HL-60/S4 (cell line): ENCODE measurements around the gene CLN3.
"Not testable (repeated sequence)": the region's sequence is repeated elsewhere in the genome, so short reads cannot be mapped to it uniquely, and the experiment has no call there.

Source experiments
- in situ Hi-C: fragments of 300-500 bp; cut with MboI; formaldehyde crosslinking; loops from 2 replicates; pipeline ENCODE4 v1.14.3; 2022; ENCODE audit warnings: low sequenced_read_pairs

Gene CLN3

DNA sequence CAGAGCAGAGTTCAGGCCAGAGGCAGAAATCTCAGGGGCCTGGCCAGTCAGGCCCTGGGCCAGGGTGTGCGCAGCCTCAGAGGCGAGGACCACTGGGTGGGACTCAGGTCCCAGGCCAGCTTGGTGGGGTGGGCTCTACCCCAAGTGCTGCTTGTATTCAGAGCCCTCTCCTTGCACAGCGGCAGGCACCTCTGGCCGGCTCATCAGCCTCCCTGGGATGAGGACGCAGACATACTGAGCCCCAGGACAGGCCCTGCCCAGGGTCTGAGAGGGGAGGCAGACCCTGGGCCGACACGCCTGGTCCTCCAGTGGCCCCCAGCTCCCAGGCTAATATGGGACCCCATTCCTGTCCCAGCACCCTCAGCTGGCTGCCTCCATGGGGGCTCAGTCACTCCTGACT is 22.4 kb upstream of the CLN3 start:
- in situ Hi-C loops = no loop called here

DNA sequence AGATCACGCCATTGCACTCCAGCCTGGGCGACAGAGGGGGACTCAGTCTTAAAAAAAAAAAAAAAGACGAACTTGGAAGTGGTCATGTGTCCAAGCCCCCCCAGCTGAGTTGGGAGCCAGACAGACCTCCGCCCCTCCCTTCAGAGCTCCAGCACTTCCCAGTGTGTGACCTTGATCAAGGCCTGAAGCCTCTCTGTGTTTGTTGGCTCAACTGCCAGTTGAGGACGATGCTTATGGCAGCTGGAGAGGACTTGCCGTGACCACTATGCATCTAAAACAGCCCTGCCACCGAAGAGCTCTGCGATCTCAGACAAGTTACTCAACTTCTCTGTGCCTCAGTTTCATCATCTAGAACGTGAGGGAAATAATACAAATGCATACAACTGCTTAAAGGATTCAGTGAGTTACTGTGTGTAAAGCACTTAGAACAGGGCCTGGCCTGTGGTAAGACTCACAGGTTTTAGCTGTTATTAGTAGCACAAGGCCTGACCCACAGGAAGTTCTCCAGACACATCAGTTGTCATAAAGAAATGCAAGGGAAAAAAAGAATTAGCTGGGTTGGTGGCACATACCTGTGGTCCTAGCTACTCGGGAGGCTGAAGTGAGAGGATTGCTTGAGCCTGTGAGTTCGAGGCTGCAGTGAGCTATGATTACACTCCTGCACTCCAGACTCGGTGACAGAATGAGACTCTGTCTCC is 21.8 kb upstream of the CLN3 start:
- in situ Hi-C loops = no loop called here

DNA sequence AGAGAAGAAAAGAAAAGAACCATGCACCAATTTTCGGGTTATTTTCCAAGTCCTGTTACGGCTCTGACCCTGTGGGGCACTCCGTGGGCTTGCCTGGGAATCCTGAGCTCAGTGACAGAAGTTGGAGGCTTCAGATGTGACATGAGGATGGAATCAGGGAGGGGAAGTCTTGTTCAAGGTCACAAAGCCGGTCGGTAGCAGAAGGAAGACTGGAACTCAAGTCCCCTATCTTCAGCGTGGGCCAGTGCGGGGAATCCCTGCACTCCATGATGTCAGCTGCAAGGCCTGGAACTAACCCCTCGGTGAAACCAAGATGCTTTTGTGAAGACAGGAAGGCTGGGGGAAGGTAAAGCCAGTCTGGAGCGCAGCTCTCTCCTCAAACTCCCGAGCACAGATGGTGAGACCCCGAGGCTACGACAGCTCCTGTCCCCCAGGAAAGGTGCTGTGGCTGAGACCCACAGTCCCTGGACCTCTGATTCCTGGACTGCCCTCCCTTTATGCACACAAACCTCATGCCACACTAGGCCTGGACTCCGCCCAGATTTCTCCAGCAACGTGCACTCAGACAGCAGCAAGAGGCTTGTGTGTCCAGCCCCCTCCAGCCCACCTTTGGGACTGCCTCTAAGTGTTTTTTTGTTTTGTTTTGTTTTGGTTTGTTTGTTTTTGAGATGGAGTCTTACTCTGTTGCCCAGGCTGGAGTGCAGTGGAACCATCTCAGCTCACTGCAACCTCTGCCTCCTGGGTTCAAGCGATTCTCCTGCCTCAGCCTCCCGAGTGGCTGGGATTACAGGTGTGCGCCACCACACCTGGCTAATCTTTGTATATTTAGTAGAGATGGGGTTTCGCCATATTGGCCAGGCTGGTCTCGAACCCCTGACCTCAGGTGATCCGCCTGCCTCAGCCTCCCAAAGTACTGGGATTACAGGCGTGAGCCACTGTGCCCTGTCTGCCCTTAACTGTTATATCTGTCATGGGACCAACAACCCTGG is 20.2 kb upstream of the CLN3 start:
- in situ Hi-C loops = no loop called here

DNA sequence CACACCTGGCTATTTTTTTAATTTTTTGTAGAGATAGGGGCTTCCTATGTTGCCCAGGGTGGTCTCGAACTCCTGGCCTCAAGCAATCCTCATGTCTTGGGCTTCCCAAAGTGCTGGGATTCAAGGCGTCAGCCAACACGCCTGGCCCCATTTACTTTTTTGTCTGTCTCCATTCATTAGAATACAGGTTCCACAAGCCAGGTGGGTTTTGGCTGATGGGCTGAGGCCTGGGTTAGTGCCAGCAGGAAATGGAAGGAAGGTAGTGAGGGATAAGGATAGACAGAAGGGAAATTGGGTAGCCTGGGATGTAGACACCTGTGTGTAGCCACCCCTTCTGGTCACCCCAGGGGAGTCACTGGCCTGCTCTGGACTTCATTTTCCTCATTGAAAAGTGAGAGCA is 19.2 kb upstream of the CLN3 start:
- in situ Hi-C loops = no loop called here

DNA sequence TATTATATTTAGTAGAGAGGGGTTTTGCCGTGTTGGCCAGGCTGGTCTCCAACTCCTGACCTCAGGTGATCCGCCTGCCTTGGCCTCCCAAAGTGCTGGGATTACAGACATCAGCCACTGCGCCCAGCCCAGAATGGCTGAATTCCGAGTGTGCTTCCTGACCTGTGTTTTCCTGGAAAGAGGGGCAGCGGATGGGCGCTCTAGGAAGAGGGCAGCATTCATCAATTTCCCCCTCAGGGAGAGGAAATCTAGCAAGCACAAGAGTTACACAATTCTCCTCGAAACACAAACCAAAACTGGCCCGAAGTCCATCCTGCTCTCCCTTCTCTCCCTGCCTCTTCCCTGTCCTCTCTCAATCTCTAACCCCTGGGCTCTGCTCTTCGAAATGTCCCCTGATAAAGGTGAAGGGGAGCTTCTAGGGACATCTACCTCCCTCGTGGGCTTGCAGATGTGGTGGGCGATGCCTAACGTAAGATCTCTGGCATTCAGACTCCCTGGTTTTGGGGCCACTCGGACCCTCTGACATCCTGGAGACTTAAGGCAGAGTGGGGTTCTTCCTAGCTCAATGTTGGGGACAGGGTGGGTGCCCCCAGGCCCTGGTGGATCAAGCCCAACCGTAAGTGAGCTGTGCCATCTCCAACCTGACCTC is 13.7 kb upstream of the CLN3 start:
- in situ Hi-C loops = no loop called here

DNA sequence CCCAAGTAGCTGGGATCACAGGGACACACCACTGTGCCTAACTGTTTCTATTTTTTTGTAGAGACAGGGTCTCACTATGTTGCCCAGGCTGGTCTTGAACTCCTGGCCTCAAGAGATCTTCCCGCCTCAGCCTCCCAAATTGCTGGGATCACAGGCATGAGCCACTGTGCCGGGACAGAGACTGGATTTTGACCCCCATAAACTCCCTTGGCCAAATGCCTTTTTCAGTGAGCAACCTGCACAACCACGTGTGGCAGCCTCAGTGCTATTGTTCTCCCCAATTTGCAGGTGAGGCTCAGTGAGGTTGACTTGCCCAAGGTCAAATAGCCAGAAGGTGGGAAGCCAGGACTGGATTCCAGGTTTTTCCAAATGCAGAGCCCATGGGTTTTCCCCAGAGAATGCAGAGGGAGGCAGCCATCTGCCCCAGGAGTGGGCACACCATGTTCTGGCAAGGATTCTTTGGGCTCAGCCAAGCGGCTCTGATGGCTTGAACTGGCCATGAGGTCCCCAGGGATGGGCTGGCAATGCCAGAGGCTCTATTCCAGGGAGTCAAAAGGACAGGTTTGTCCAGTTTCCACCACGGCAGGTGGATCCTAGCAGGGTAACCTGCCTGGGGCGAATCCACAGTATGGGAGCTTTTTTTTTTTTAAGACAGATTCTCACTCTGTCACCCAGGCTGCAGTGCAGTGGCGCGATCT is 13.0 kb upstream of the CLN3 start:
- in situ Hi-C loops = no loop called here

DNA sequence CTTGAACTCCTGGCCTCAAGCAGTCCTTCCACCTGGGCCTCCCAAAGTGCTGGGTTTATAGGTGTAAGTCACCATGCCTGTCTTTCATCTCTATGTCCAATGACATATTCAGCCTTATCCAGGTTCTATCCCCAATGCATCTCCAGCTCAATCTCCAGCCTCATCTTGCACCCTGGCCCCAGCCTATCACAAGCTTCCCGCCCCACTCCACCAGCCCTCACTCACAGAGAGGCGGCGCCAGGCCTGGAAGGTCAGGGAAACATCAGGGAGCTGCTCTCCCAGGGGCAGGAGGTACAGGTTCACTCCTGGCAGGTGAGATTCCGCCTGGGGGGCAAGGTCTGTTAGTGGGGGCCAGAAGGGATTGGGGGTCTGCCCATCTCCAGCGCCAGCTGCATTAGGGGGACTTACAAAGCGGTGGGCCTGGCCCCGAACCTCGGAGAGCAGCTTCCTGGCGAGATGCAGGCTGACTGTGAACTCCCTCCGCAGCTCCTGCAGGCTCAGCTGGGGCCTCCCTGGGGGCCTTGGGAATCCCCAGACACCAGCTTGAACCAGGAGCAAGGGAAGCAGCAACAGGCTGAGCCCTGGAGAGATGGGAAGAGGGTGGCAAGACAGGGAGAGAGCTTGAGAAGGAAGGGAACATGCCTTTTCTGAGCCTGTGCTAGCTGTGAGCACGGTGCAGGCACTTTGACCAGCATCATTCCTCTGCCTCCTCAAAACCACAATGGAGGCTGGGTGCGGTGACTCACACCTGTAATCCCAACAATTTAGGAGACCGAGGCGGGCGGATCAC is 11.8 kb upstream of the CLN3 start:
- in situ Hi-C loops = no loop called here

DNA sequence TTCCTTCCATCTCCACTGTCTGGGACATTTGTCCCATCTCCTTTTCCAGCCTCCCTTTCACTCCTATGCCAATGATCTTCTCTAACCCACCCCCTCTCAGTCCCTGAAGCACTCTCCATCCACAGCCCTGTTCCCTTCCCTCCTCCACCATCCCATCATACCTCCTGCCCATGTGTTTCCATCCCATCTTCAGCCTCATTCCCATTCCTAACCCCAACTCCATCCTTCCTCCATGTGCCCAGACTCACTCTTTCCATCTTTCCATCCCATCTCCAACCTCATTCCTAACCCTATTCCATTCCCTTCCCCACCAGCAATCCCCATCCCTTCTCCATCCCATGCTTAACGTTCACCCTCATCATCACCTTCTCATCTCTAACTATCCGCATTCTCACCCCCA is 10.4 kb upstream of the CLN3 start:
- in situ Hi-C loops = no loop called here

DNA sequence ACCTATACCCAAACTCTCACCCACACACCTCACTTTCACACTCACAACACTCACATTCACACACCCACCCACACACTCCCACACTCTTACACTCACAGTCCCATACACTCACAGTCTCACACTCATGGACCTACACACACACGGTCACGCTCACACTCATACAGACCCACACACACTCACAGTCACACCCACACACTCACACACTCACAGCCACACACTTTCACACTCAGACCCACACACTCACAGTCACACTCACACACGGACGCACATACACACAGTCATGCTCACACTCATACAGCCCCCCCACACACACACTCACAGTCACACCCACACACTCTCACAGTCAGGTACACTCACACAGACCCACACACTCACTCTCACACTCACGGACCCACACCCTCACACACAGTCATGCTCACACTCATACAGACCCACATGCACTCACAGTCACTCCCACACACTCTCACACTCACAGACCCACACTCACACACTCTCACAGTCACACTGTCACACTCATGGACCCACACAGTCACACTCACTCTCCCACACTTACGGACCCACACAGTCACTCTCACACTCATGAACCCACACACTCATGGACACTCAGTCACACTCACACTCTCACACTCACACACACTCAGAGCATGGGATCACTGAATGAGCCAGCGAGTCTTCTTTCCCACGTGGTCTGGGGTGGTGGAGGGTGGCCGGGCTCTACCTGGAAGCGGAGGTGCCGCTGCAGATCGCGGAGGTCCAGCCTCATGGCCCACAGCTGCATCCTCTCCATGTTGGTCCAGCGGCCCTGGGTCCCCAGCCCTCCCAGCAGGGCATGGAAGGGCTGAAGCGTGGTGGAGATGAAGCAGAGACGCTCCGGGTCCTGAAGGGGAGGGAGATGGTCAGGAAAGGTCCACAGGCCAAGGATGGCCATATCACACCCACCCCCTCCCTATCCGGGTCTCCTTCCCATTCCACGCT is 9.7 kb upstream of the CLN3 start:
- in situ Hi-C loops = no loop called here

DNA sequence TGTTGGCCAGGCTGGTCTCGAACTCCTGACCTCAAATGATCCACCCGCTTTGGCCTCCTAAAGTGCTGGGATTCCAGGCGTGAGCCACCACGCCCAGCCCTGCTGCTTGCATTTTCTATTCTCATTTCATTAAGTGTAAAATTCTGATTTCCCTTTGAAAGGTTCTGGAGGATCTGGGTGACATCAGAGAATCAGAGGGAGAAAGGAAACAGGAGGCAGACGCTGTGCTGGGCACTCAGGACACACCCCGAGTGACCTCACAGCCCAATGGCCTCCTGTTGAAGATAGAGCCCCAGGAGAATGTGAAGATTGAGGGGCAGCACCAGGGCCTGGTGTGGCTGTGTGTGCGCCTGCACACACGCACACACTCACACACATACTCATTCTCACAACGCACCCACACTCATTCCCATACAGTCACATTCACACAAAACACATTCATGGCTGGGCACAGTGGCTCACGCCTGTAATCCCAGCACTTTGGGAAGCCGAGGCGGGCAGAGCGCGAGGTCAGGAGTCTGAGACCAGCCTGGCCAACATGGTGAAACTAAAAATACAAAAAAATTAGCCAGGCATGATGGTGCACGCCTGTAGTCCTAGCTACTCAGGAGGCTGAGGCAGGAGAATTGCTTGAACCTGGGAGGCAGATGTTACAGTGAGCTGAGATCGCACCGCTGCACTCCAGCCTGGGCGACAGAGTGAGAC is 8.8 kb upstream of the CLN3 start:
- in situ Hi-C loops = not testable (repeated sequence)

DNA sequence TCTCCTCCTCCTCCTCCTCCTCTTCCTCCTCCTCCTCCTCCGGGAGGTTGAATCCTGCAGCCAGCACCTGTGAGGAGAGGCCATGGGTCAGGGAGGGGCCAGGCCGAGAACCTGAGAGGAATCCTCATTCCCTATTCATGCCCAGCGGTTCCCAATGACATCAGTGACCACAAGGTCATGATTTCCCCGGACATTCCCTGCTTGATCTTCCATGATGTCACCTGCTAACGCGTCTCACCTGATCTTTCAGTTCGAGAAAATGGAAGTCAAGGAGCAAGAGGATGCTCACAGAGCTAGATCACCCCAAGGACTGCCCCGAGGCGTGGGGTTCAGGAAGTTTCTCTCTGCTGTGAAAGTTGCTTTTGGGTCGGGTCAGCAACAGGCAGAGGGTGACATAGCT is 8.0 kb upstream of the CLN3 start:
- in situ Hi-C loops = no loop called here

DNA sequence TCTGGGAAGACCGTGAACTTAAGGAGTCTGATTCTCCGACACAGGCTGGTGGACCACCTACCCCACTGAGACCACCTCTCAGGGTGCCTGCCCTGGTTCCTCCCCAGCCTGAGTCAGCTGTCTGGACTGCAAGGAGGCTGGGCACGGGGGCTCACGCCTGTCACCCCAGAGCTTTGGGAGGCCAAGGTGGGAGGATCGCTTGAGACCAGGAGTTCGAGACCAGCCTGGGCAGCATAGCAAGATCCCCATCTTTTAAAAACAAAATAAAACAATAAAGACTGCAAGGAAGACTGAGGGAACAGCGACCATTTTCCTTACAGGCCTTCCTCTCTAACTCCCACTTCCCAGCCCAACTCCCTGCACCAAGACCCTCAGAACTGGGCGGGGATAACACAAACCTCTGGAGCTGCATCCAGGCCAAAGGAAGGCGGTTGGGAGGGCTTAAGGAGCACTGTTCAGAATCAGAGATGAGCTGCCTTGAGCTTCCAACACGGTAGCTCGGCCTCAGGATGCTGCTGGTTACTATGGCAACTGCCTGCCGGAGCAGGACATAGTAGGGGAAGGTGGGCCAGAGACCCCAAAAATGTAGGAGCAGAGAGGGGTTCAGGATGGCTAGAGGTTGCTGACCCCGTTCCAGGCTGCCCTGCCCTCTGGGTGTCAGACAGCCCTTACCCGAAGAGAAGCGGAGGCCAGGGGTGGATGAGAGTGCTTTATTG is 7.0 kb upstream of the CLN3 start:
- in situ Hi-C loops = no loop called here

DNA sequence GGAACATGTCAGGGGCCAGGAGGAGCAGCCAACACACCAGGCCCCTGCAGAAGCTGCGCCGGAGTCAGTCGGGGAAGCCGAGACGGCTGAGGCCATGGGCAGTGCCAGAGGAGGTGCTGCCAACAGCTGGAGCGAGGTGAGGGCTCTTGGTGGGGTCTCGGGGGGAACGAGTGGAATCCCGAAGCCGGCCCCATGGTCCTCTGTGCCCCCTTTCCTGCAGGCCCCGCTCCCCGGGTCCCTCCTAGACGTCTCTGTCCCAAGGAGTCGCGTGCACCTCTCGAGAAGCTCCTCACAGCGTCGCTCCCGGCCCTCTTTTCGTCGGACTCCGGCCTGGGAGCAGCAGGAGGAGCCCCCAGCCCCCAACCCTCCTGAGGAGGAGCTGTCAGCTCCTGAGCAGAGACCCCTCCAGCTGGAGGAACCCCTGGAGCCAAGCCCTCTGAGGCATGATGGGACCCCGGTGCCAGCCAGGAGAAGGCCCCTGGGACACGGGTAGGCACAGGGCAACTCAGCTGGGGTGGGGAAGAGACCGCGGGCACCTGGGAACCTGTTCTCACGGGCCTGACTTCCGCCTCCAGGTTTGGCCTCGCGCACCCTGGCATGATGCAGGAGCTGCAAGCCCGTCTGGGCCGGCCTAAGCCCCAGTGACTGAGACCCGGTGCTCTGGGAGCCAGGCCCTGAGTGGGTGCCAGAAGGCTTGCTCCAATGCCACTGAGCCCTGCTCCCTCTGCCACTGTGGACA is 6.2 kb upstream of the CLN3 start:
- in situ Hi-C loops = no loop called here

DNA sequence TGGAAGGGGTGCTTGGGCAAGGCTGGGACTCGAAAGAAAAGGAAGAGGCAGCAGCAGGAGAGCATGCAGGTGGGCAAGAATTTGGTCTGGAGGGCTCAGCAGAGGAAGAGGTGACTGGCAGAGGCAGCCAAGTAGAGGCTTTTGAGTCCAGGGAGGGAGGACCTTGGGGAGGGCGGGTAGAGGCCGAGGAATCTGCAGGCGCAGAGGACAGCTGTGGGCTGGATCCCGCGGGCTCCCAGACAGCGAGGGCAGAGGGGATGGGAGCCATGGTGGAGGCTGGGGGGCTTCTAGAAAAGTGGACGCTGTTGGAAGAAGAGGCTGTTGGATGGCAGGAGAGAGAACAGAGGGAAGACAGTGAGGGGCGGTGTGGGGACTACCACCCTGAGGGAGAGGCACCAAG is 5.5 kb upstream of the CLN3 start:
- in situ Hi-C loops = no loop called here

DNA sequence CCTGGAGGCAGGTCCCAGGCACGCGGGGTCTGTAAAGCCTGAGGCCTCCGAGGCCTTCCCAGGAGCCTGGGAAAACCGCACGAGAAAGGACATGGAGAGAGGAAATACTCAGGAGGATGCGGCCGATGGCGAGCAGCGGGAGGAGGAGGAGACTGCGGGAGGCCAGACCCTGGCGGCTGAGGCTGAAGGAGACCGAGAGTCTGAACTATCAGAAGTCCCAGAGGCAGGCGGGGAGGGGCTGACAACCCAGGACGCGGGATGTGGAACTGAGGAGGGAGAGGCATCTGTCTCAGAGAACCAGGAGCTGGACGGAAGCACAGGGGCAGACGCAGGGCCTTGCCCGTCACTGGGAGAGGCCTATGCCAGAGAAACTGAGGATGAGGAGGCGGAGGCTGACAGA is 5.0 kb upstream of the CLN3 start:
- in situ Hi-C loops = no loop called here

DNA sequence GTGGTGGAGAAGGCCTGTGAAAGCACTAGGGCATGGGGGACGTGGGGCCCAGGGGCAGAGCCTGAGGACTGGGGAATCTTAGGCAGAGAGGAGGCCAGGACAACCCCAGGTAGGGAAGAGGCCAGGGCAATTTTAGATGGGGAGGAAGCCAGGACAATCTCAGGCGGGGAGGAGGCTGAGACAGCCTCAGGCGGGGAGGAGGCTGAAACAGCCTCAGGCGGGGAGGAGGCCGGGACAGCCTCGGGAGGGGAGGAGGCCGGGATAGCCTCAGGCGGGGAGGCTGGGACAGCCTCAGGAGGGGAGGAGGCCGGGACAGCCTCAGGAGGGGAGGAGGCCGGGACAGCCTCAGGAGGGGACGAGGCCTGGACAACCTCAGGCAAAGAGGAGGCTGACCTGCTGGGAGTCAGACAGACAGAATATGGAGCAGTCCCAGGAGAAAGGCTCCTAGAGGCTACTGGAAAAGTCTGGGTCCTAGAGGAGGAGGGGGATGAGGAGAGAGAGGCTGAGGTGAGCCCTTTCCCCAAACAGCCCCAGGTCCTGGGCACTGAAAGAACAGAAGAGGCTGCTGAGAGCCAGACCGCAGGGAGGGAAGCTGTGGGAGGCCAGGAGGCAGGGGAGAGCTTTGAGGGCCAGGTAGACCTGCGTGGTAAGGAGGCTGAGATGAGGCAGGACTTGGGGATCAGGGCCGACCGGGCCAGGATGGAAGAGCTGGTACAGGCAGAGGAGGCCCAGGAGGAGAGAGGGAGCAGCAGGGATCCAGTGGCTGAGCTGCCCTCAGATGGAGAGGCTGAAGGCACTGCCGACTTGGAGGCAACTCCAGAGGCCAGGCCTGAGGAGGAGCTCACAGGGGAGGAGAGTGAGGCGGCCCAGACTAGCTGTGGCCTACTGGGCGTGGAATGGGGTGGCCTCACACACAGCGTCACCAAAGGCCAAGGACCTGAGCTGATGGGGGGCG is 4.2 kb upstream of the CLN3 start:
- in situ Hi-C loops = no loop called here
